ENCODE data around the gene STAG3. TPM values are rescaled to one million over a fixed set of nuclear protein-coding genes. Genes with fewer than 3 reads are reported as not detected.

STAG3 gene
- total and polyA plus RNA-seq, 10 of the 15 experiments (the other 5 are each of a cell fraction or from before 2014, with no cell fraction given), result 73.0 to 306 (median 120) TPM

- TF ChIP-seq REST (IDR thresholded peaks at IDR 0.05; ENCODE audit: low read depth, low read length), result 0 out of 2 replicates have a peak, but pooled peaks have one; percentile 1
Observed at GRCh38 chr7:100221231-100221718, 43.6 kb downstream of the STAG3 start (continued).

DNA sequence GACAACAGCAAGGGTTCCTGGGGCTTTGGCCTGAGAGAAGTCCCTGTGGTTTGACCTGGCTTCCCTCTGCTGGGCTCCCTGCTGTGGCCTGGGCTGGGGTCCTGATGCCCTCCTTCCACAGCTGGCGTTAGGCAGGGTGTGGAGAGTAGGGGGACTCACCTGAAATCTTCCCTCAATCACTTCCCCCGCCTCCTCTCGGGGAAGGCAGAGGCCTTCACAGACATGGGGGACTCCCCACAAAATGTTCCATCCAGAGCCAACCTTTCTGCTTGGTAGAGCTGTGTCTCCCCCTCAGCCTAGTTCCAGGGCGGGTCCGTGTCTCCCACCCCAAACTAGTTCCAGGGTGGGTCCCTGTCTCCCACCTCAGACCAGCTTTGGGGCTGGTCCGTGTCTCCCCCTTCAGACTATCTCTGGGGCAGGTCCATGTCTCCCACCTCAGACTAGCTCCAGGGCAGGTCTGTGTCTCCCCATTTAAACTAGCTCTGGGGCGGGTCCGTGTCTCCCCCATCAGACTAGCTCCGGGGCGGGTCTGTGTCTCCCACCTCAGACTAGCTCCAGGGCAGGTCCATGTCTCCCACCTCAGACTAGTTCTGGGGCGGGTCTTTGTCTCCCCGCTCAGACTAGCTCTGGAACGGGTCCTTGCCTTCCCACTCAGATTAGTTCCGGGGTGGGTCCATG lies 44.2 kb downstream of the STAG3 start:
- H2AFZ ChIP-seq (ENCODE audit: control insufficient read depth, low read depth, low read length), result no peak overlapping the region
- intact Hi-C loops (cut with micrococcal nuclease; ENCODE audit: unreplicated experiment), result no loop called here
- 57% methylated on average over 14 of the region's 14 CpGs for WGBS (ENCODE audit: insufficient coverage, insufficient replicate concordance, low lambda C conversion rate, missing lambda C conversion rate)
- peak overlapping the region; percentile 63 for H3K4me3 ChIP-seq
- no peak for TF ChIP-seq ZNF274 (IDR thresholded peaks at IDR 0.05; ENCODE audit: insufficient read depth, insufficient read length)
- no peak; the same call in 1 of the 2 replicates for TF ChIP-seq SMAD5 (IDR thresholded peaks at IDR 0.05; ENCODE audit: low read depth)
- peak; percentile 65; the same call in 1 of the 2 replicates for TF ChIP-seq WRNIP1 (IDR thresholded peaks at IDR 0.05; ENCODE audit: borderline replicate concordance, low read depth, low read length)
- no peak for TF ChIP-seq NRF1 (conservative IDR thresholded peaks at IDR 0.05; ENCODE audit: low read depth, low read length)
- no peak for TF ChIP-seq GATAD2B (conservative IDR thresholded peaks at IDR 0.05; ENCODE audit: low read depth)
- no peak for TF ChIP-seq STAT1 (conservative IDR thresholded peaks at IDR 0.05)
- TF ChIP-seq SUZ12 (IDR thresholded peaks at IDR 0.05; ENCODE audit: unreplicated experiment), result no peak
- TF ChIP-seq, protein P1, sequence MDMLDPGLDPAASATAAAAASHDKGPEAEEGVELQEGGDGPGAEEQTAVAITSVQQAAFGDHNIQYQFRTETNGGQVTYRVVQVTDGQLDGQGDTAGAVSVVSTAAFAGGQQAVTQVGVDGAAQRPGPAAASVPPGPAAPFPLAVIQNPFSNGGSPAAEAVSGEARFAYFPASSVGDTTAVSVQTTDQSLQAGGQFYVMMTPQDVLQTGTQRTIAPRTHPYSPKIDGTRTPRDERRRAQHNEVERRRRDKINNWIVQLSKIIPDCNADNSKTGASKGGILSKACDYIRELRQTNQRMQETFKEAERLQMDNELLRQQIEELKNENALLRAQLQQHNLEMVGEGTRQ (IDR thresholded peaks at IDR 0.05; ENCODE audit: borderline replicate concordance, low read depth, low read length), result no peak
- RAD21 ChIA-PET (ENCODE audit: unreplicated experiment), result interaction anchor here (0.9 to 3.5 kb wide), 9 partner anchors 11 to 123 kb away, joined by 3 to 14 read pairs (median 5); partner anchors contain the start of gene LAMTOR4
- TSS peak; percentile 69 for BruUV-seq (replicated peaks)
- peaks cover 54% of the 10 kb centered on the region for H3K79me2 ChIP-seq (ENCODE audit: control insufficient read depth, insufficient read depth, low read length)
- H3K27ac ChIP-seq (ENCODE audit: control insufficient read depth, insufficient read depth), result peak overlapping the region; percentile 99
- no peak for FAIRE-seq
- H3K9ac ChIP-seq (ENCODE audit: control insufficient read depth, insufficient read depth, low read length), result peak overlapping the region; percentile 87
- in situ Hi-C loops (cut with MboI), result no loop called here
- H3K4me1 ChIP-seq (ENCODE audit: control insufficient read depth, insufficient read depth, low read length), result peaks cover 37% of the 10 kb centered on the region
- POLR2A ChIA-PET, result interaction anchor here (0.7 to 4.6 kb wide), 10 partner anchors 11 to 364 kb away, joined by 3 to 25 read pairs (median 4); partner anchors contain the start of genes FBXO24 and LRCH4
- ATAC-seq, result no peak
- H3K36me3 ChIP-seq (ENCODE audit: control insufficient read depth in 2 of 2, insufficient read depth in 2 of 2, low read length in 1 of 2), result peaks cover 5 to 7% of the 10 kb centered on the region in 2 experiments; a peak in 3 of 4 replicates
- no peaks in the 10 kb centered on the region for H3K9me3 ChIP-seq (replicated peaks; ENCODE audit: control insufficient read depth, insufficient read depth, low read length)
- H4K20me1 ChIP-seq (ENCODE audit: control insufficient read depth, insufficient read depth), result no peaks in the 10 kb centered on the region
- H3K27me3 ChIP-seq (replicated peaks in 1 of 2; ENCODE audit: control insufficient read depth in 2 of 2, insufficient read depth in 2 of 2, low read length in 1 of 2), result no peaks in the 10 kb centered on the region
- H3K4me2 ChIP-seq (ENCODE audit: control insufficient read depth, insufficient read depth), result peak overlapping the region; percentile 88
- SMC1A ChIA-PET (ENCODE audit: uncharacterized antibody, unreplicated experiment), result interaction anchor here (0.7 to 2.3 kb wide), 9 partner anchors 11 to 186 kb away, joined by 3 to 10 read pairs (median 4); partner anchors contain the start of genes GAL3ST4 and LAMTOR4
- CTCF ChIA-PET, result interaction anchor here (0.7 to 8.2 kb wide), 9 partner anchors 8 to 186 kb away, joined by 3 to 107 read pairs (median 3); partner anchors contain the start of gene GAL3ST4
- DNase-seq (ENCODE audit: low read depth, low spot score), result no peak
